PC-3 (cell line): ENCODE measurements around the gene NUCB1. TPM values are rescaled to one million over a fixed set of nuclear protein-coding genes. Genes with fewer than 3 reads are reported as not detected.
"Not testable (repeated sequence)": the region's sequence is repeated elsewhere in the genome, so short reads cannot be mapped to it uniquely, and the experiment has no call there.

ENCODE experiments used
- ATAC-seq: fragments of 200-7000 bp; cut with Tn5 transposase; 2 replicates; pipeline ENCODE4 v1.9.1; 2020; ENCODE audit warnings: mild to moderate bottlenecking, moderate library complexity
- BruUV-seq: library from RNA; stranded (reverse); fragments of 400-500 nt; replicated peaks from 2 replicates; lab custom pipeline; 2021; lab: Mats Ljungman, UMichigan
- CTCF ChIA-PET: fragments of 300-600 bp; sonication (Branson Sonifier 250); formaldehyde crosslinking; loops from one replicate; lab custom pipeline; 2022; ENCODE audit warnings: antibody characterized with exemption; lab: Charles Lee
- POLR2A ChIA-PET: fragments of 300-600 bp; sonication (Branson Sonifier 250); formaldehyde crosslinking; loops from one replicate; lab custom pipeline; 2022; ENCODE audit warnings: antibody characterized with exemption; ENCODE audit not compliant: unreplicated experiment; lab: Charles Lee
- DNase-seq: peaks from one replicate; pipeline ENCODE4 v3.0.0-alpha.2; 2015
- H2AFZ ChIP-seq: fragments of 300-600 bp; sonication (generic); 2 replicates; pipeline ENCODE4 v1.6.0; 2016; ENCODE audit warnings: antibody characterized with exemption, low read length
- H3F3A ChIP-seq: fragments of 300-600 bp; sonication (generic); one replicate; pipeline ENCODE4 v1.6.0; 2017; ENCODE audit warnings: antibody characterized with exemption, low read length, control low read depth, mild to moderate bottlenecking; ENCODE audit not compliant: unreplicated experiment
- H3K27ac ChIP-seq: fragments of 300-600 bp; sonication (generic); 2 replicates; pipeline ENCODE4 v1.5.1; 2016; ENCODE audit warnings: mild to moderate bottlenecking, low read length
- H3K27me3 ChIP-seq: fragments of 300-600 bp; sonication (generic); 2 replicates; pipeline ENCODE4 v1.6.1; 2016; ENCODE audit warnings: low read length, mixed read lengths
- H3K36me3 ChIP-seq: fragments of 300-600 bp; sonication (generic); 2 replicates; pipeline ENCODE4 v1.6.1; 2016; ENCODE audit warnings: low read depth, mixed run types, low read length, mixed read lengths
- H3K4me1 ChIP-seq: fragments of 300-600 bp; sonication (generic); 2 replicates; pipeline ENCODE4 v1.5.1; 2016; ENCODE audit warnings: low read length; ENCODE audit not compliant: insufficient read depth
- H3K4me2 ChIP-seq: fragments of 300-600 bp; sonication (generic); 2 replicates; pipeline ENCODE4 v1.6.0; 2016; ENCODE audit warnings: low read length
- H3K4me3 ChIP-seq: fragments of 300-600 bp; sonication (generic); 2 replicates; pipeline ENCODE4 v1.5.1; 2016; ENCODE audit warnings: mild to moderate bottlenecking, low read length, mixed read lengths
- H3K79me2 ChIP-seq: fragments of 300-600 bp; sonication (generic); 2 replicates; pipeline ENCODE4 v1.6.1; 2017; ENCODE audit warnings: low read length, mixed read lengths
- H3K9ac ChIP-seq: fragments of 300-600 bp; sonication (generic); 2 replicates; pipeline ENCODE4 v1.6.0; 2016; ENCODE audit warnings: mild to moderate bottlenecking, low read length
- H3K9me2 ChIP-seq: fragments of 300-600 bp; sonication (generic); replicated peaks from 2 replicates; pipeline ENCODE4 v1.6.1; 2016; ENCODE audit warnings: mixed run types, low read length, mixed read lengths
- H3K9me3 ChIP-seq: fragments of 300-600 bp; sonication (generic); 2 replicates; pipeline ENCODE4 v1.6.1; 2016; ENCODE audit warnings: low read length, mixed read lengths
- H4K20me1 ChIP-seq: fragments of 300-600 bp; sonication (generic); 2 replicates; pipeline ENCODE4 v1.6.1; 2016; ENCODE audit warnings: low read length, mixed read lengths
- CTCF ChIP-seq: fragments of 300-600 bp; sonication (generic); conservative IDR thresholded peaks from 2 replicates; pipeline ENCODE4 v1.5.1; 2017; ENCODE audit warnings: antibody characterized with exemption, low read depth, mild to moderate bottlenecking, low read length
- EZH2 ChIP-seq: fragments of 300-600 bp; sonication (generic); IDR thresholded peaks from one replicate; pipeline ENCODE4 v1.6.1; 2017; ENCODE audit warnings: antibody characterized with exemption, mild to moderate bottlenecking, low read length; ENCODE audit not compliant: unreplicated experiment
- EZH2phosphoT487 ChIP-seq: fragments of 300-600 bp; sonication (generic); IDR thresholded peaks from 2 replicates; pipeline ENCODE4 v1.6.1; 2018; ENCODE audit warnings: mild to moderate bottlenecking, antibody characterized with exemption, low read length, borderline replicate concordance
- intact Hi-C: fragments of 100-400 bp; cut with micrococcal nuclease; formaldehyde crosslinking; loops from 2 replicates; pipeline ENCODE4 v1.9.0; 2023
- total RNA-seq: library from RNA; depleted of rRNA; stranded (reverse); fragments of >200 nt; gene quantifications from 2 replicates; pipeline ENCODE4 v1.2.3, GENCODE V29; 2014

NUCB1 gene
- total RNA-seq, 1 experiment from 2014 or later, result 137 TPM

- Histone ChIP-seq H3K9me2 (no peaks in the 10 kb centered on the region), H3K79me2 (no peaks in the 10 kb centered on the region), H2AFZ (no peak overlapping the region), H3K27ac (no peak overlapping the region), H3K9ac (no peak overlapping the region), H3K4me3 (no peak overlapping the region), H3K9me3 (no peaks in the 10 kb centered on the region), H3F3A (no peaks in the 10 kb centered on the region), H3K4me1 (no peaks in the 10 kb centered on the region), H3K36me3 (no peaks in the 10 kb centered on the region), H3K27me3 (no peaks in the 10 kb centered on the region), H4K20me1 (no peaks in the 10 kb centered on the region), H3K4me2 (no peak overlapping the region)
- TF ChIP-seq EZH2phosphoT487 (no peak), CTCF (no peak), EZH2 (no peak)
- intact Hi-C loops, result no loop called here
- BruUV-seq, result no TSS peak
- DNase-seq, result no peak
- POLR2A ChIA-PET, result no interaction called here
- CTCF ChIA-PET, result no interaction called here
- ATAC-seq, result no peak
Measured at GRCh38 chr19:48887861-48888612, 12.1 kb upstream of the NUCB1 start.

- intact Hi-C loops, CTCF ChIA-PET, ATAC-seq, H3K27ac ChIP-seq, H4K20me1 ChIP-seq, H3K9ac ChIP-seq, POLR2A ChIA-PET, H3K36me3 ChIP-seq, DNase-seq, H3K9me2 ChIP-seq, H3F3A ChIP-seq, BruUV-seq, H3K4me3 ChIP-seq, H2AFZ ChIP-seq, H3K9me3 ChIP-seq, H3K79me2 ChIP-seq, H3K4me2 ChIP-seq, H3K4me1 ChIP-seq, H3K27me3 ChIP-seq: not testable (repeated sequence)
Measured at GRCh38 chr19:48889496-48889895, 10.6 kb upstream of the NUCB1 start.

- Histone ChIP-seq H3K4me1 (no peaks in the 10 kb centered on the region), H3K9me3 (no peaks in the 10 kb centered on the region), H3K27ac (no peak overlapping the region), H3K27me3 (no peaks in the 10 kb centered on the region), H3K36me3 (no peaks in the 10 kb centered on the region), H3K79me2 (no peaks in the 10 kb centered on the region), H3F3A (no peaks in the 10 kb centered on the region), H3K9me2 (no peaks in the 10 kb centered on the region), H4K20me1 (no peaks in the 10 kb centered on the region), H3K4me3 (no peak overlapping the region), H2AFZ (no peak overlapping the region), H3K9ac (no peak overlapping the region), H3K4me2 (no peak overlapping the region)
- DNase-seq, result no peak
- intact Hi-C loops, result no loop called here
- no TSS peak for BruUV-seq
- ChIA-PET POLR2A (no interaction called here), CTCF (no interaction called here)
- no peak for ATAC-seq
- TF ChIP-seq CTCF (no peak), EZH2phosphoT487 (no peak), EZH2 (no peak)
Measured at GRCh38 chr19:48890551-48890950, 9.6 kb upstream of the NUCB1 start.
